ENCODE results near the gene PDE4D. TPM values are rescaled to one million over a fixed set of nuclear protein-coding genes. Genes with fewer than 3 reads are reported as not detected.
A peak's percentile ranks its signal among the peaks of the same experiment; 100 is the strongest.

The PDE4D gene
- total RNA-seq, 1 donor from 2014 or later: 2.3 TPM

DNA sequence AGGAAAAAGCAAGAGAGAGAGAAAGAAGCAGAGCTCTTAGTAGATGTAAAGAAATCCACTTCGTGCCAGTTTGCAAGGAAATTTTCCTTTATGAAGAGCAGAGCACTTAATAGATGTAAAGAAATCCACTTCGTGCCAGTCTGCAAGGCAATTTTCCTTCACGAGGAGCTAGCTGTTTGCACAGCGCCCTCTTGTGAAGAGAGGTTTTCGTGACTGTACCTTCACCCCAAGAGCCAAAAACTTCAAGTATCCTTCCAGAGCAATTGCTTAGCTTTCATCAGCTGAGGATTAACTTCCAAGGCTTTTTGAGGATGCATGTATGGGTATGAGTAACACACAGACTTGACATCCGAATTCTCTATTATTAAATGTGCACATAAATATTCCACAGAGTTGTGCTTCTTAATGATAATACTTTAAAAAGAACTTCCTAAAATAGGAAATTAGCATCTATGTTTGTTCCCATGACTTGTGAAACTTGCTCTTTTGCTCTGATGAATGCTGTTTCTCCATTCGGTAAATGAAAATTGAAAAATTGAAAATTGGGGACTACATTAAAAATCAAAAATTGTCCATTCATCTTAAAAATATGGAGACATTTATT lies 525.6 kb downstream of the PDE4D start:
- Histone ChIP-seq H3F3A (ENCODE audit: low read depth) (no peaks in the 10 kb centered on the region), H3K9ac (no peak overlapping the region), H4K20me1 (ENCODE audit: low read depth) (no peaks in the 10 kb centered on the region), H2AFZ (replicated peaks) (peak overlapping the region; percentile 86), H3K4me2 (no peak overlapping the region), H3K79me2 (ENCODE audit: low read depth) (no peaks in the 10 kb centered on the region), H3K27me3 (no peaks in the 10 kb centered on the region), H3K4me3 (no peak overlapping the region), H3K36me3 (no peaks in the 10 kb centered on the region), H3K27ac (no peak overlapping the region), H3K4me1 (no peaks in the 10 kb centered on the region), H3K9me3 (ENCODE audit: low read depth) (no peaks in the 10 kb centered on the region)
- H3K9me3 Mint-ChIP-seq: no peaks in the 10 kb centered on the region
- H3K4me1 Mint-ChIP-seq: peaks cover 3% of the 10 kb centered on the region
- no peaks in the 10 kb centered on the region for H3K36me3 Mint-ChIP-seq
- H3K27me3 Mint-ChIP-seq (ENCODE audit: insufficient read depth, low read depth): no peaks in the 10 kb centered on the region
- H3K27ac Mint-ChIP-seq: no peak overlapping the region
- TF ChIP-seq, protein P1, sequence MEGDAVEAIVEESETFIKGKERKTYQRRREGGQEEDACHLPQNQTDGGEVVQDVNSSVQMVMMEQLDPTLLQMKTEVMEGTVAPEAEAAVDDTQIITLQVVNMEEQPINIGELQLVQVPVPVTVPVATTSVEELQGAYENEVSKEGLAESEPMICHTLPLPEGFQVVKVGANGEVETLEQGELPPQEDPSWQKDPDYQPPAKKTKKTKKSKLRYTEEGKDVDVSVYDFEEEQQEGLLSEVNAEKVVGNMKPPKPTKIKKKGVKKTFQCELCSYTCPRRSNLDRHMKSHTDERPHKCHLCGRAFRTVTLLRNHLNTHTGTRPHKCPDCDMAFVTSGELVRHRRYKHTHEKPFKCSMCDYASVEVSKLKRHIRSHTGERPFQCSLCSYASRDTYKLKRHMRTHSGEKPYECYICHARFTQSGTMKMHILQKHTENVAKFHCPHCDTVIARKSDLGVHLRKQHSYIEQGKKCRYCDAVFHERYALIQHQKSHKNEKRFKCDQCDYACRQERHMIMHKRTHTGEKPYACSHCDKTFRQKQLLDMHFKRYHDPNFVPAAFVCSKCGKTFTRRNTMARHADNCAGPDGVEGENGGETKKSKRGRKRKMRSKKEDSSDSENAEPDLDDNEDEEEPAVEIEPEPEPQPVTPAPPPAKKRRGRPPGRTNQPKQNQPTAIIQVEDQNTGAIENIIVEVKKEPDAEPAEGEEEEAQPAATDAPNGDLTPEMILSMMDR (IDR thresholded peaks at IDR 0.05): peak; percentile 88
- no peak for TF ChIP-seq EZH2phosphoT487 (IDR thresholded peaks at IDR 0.05)
- no peak for TF ChIP-seq EZH2 (IDR thresholded peaks at IDR 0.05)
- H3K4me3 Mint-ChIP-seq: no peak overlapping the region
- DNase-seq (ENCODE audit: low spot score): peak; percentile 78

DNA sequence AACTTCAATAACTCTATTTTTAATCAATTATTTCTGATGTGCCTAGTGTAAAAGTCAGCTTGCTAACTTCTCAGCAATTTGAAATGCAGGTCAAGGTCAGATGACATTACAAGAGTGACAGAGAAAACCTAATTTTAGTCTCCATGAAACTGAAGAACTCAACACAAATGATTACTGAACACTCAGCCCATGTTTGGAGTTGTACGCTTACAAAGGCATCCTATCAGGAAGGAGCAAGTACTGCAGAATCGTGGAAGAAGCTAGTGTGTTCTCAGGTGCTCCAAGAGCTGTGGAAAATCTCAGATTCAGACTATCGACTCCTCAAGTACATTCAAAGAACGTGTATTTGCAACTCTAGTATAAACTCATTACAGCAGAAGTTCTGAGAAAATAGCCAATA lies 526.7 kb downstream of the PDE4D start:
- no peak for DNase-seq (ENCODE audit: low spot score)
- TF ChIP-seq EZH2 (IDR thresholded peaks at IDR 0.05) (no peak), EZH2phosphoT487 (IDR thresholded peaks at IDR 0.05) (no peak)
- TF ChIP-seq, protein P1 (IDR thresholded peaks at IDR 0.05): no peak
- H3K9me3 ChIP-seq (ENCODE audit: low read depth): no peaks in the 10 kb centered on the region
- H3K27me3 ChIP-seq: no peaks in the 10 kb centered on the region
- H3K27ac ChIP-seq: no peak overlapping the region
- H3K27me3 Mint-ChIP-seq (ENCODE audit: insufficient read depth, low read depth): no peaks in the 10 kb centered on the region
- H3K79me2 ChIP-seq (ENCODE audit: low read depth): no peaks in the 10 kb centered on the region
- no peaks in the 10 kb centered on the region for H3K36me3 ChIP-seq
- H3K36me3 Mint-ChIP-seq: no peaks in the 10 kb centered on the region
- H3K4me1 ChIP-seq: no peaks in the 10 kb centered on the region
- no peaks in the 10 kb centered on the region for H3K9me3 Mint-ChIP-seq
- no peaks in the 10 kb centered on the region for H4K20me1 ChIP-seq (ENCODE audit: low read depth)
- H3K4me2 ChIP-seq: no peak overlapping the region
- no peak overlapping the region for H2AFZ ChIP-seq (replicated peaks)
- no peak overlapping the region for H3K4me3 ChIP-seq
- no peak overlapping the region for H3K9ac ChIP-seq
- no peak overlapping the region for H3K4me3 Mint-ChIP-seq
- H3K4me1 Mint-ChIP-seq: peaks cover 3% of the 10 kb centered on the region
- H3F3A ChIP-seq (ENCODE audit: low read depth): no peaks in the 10 kb centered on the region
- H3K27ac Mint-ChIP-seq: no peak overlapping the region

DNA sequence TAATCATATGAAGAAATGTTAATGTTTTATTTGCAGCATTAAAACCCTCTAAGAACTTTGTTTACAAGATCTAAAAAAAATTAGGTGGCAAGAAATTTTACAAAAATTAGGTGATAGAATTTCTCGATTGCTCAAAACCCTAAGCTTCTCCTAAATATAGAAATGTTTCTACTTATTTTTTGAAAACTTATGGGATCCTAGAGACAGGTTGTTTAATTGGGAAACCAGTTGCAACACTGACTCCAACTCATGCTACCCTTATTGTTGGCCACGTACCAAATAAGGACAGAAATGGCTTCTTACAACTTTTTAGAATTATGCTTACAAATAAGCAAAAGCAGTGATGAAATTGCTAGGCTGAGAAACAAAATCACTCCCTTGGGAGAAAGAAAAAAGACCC lies 531.1 kb downstream of the PDE4D start:
- H3K4me1 ChIP-seq: peaks cover 29% of the 10 kb centered on the region
- no peak overlapping the region for H3K27ac Mint-ChIP-seq
- no peaks in the 10 kb centered on the region for H3K9me3 Mint-ChIP-seq
- H3K27me3 ChIP-seq: no peaks in the 10 kb centered on the region
- H3K79me2 ChIP-seq (ENCODE audit: low read depth): no peaks in the 10 kb centered on the region
- no peak for TF ChIP-seq EZH2 (IDR thresholded peaks at IDR 0.05)
- TF ChIP-seq, protein P1 (IDR thresholded peaks at IDR 0.05): no peak
- peaks cover 10% of the 10 kb centered on the region for H3F3A ChIP-seq (ENCODE audit: low read depth)
- H3K27ac ChIP-seq: no peak overlapping the region
- H3K4me3 ChIP-seq: no peak overlapping the region
- DNase-seq (ENCODE audit: low spot score): no peak
- no peak overlapping the region for H2AFZ ChIP-seq (replicated peaks)
- peaks cover 25% of the 10 kb centered on the region for H3K4me1 Mint-ChIP-seq
- H3K9me3 ChIP-seq (ENCODE audit: low read depth): no peaks in the 10 kb centered on the region
- H3K4me2 ChIP-seq: no peak overlapping the region
- no peaks in the 10 kb centered on the region for H3K36me3 Mint-ChIP-seq
- H3K4me3 Mint-ChIP-seq: no peak overlapping the region
- no peaks in the 10 kb centered on the region for H4K20me1 ChIP-seq (ENCODE audit: low read depth)
- H3K27me3 Mint-ChIP-seq (ENCODE audit: insufficient read depth, low read depth): no peaks in the 10 kb centered on the region
- H3K9ac ChIP-seq: no peak overlapping the region
- no peaks in the 10 kb centered on the region for H3K36me3 ChIP-seq

All from neural progenitor cell (in vitro differentiated cells).